ENCODE data around the gene OPN1MW. TPM values are rescaled to one million over a fixed set of nuclear protein-coding genes. Genes with fewer than 3 reads are reported as not detected.
"Not testable (repeated sequence)": the region's sequence is repeated elsewhere in the genome, so short reads cannot be mapped to it uniquely, and the experiment has no call there.

OPN1MW gene
- polyA plus RNA-seq, 1 donor, result not detected

GRCh38 chrX:154209670-154210418, 27.4 kb downstream of the OPN1MW start:
- not testable (repeated sequence) for H3K4me3 ChIP-seq (ENCODE audit: low read length); H3K9me3 ChIP-seq (ENCODE audit: control insufficient read depth, low read depth, low read length); H3K27me3 ChIP-seq (ENCODE audit: control insufficient read depth, insufficient read depth, low read length); H3K4me1 ChIP-seq (ENCODE audit: control insufficient read depth, insufficient read depth, low read length); H3K36me3 ChIP-seq (ENCODE audit: control insufficient read depth, insufficient read depth, low read length); H3K27ac ChIP-seq (ENCODE audit: low read length); DNase-seq
- no CpG with 5 or more reads among the region's 21 CpGs for WGBS (ENCODE audit: insufficient coverage, low lambda C conversion rate)

GRCh38 chrX:154211057-154211456, 28.7 kb downstream of the OPN1MW start:
- not testable (repeated sequence) for H3K4me1 ChIP-seq (ENCODE audit: control insufficient read depth, insufficient read depth, low read length); DNase-seq; H3K4me3 ChIP-seq (ENCODE audit: low read length); H3K27me3 ChIP-seq (ENCODE audit: control insufficient read depth, insufficient read depth, low read length); H3K36me3 ChIP-seq (ENCODE audit: control insufficient read depth, insufficient read depth, low read length); H3K9me3 ChIP-seq (ENCODE audit: control insufficient read depth, low read depth, low read length); H3K27ac ChIP-seq (ENCODE audit: low read length)
- no CpG with 5 or more reads among the region's 9 CpGs for WGBS (ENCODE audit: insufficient coverage, low lambda C conversion rate)

DNA sequence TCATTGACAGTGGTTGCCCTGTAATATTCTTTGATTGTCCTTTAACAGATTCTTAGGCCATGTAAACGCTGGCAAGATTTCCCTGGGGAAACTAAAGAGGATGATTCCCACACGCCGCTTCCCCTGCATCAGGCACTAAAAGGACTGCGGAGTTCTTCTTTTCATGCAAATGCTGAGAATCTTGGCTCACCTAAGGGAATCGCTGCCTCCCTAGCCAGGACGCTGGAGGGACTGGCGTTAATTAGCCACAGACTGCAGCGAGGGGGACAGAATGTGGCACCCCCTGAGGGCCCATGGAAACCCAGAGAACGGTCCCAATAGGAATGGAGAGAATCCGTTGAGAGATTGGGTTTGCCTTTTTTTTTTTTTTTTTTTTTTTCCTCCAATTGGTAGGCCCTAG, 29.1 kb downstream of the OPN1MW start:
- not testable (repeated sequence) for H3K9me3 ChIP-seq (ENCODE audit: control insufficient read depth, low read depth, low read length); DNase-seq; H3K36me3 ChIP-seq (ENCODE audit: control insufficient read depth, insufficient read depth, low read length); H3K4me3 ChIP-seq (ENCODE audit: low read length); H3K27ac ChIP-seq (ENCODE audit: low read length); H3K27me3 ChIP-seq (ENCODE audit: control insufficient read depth, insufficient read depth, low read length); H3K4me1 ChIP-seq (ENCODE audit: control insufficient read depth, insufficient read depth, low read length)
- whole genome bisulfite sequencing (ENCODE audit: insufficient coverage, low lambda C conversion rate), result no CpG with 5 or more reads among the region's 10 CpGs

DNA sequence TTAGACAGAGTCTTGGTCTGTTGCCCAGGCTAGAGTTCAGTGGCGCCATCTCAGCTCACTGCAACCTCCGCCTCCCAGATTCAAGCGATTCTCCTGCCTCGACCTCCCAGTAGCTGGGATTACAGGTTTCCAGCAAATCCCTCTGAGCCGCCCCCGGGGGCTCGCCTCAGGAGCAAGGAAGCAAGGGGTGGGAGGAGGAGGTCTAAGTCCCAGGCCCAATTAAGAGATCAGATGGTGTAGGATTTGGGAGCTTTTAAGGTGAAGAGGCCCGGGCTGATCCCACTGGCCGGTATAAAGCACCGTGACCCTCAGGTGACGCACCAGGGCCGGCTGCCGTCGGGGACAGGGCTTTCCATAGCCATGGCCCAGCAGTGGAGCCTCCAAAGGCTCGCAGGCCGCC, 37.1 kb downstream of the OPN1MW start, which contains the start of gene OPN1MW2:
Gene OPN1MW2 (plus strand): TSS at position 301 of the 400 bp plus-strand sequence. CDS start 60 bp downstream, at position 361.
- H3K4me1 ChIP-seq (ENCODE audit: control insufficient read depth, insufficient read depth, low read length); DNase-seq; H3K4me3 ChIP-seq (ENCODE audit: low read length); H3K9me3 ChIP-seq (ENCODE audit: control insufficient read depth, low read depth, low read length); H3K27ac ChIP-seq (ENCODE audit: low read length); H3K27me3 ChIP-seq (ENCODE audit: control insufficient read depth, insufficient read depth, low read length); H3K36me3 ChIP-seq (ENCODE audit: control insufficient read depth, insufficient read depth, low read length): not testable (repeated sequence)
- no CpG with 5 or more reads among the region's 16 CpGs for WGBS (ENCODE audit: insufficient coverage, low lambda C conversion rate)

- not testable (repeated sequence) for DNase-seq; H3K4me1 ChIP-seq (ENCODE audit: control insufficient read depth, insufficient read depth, low read length); H3K27me3 ChIP-seq (ENCODE audit: control insufficient read depth, insufficient read depth, low read length); H3K36me3 ChIP-seq (ENCODE audit: control insufficient read depth, insufficient read depth, low read length); H3K9me3 ChIP-seq (ENCODE audit: control insufficient read depth, low read depth, low read length); H3K4me3 ChIP-seq (ENCODE audit: low read length); H3K27ac ChIP-seq (ENCODE audit: low read length)
- WGBS (ENCODE audit: insufficient coverage, low lambda C conversion rate), result no CpG with 5 or more reads among the region's 6 CpGs
These were observed 42.9 kb downstream of the OPN1MW start for GRCh38 chrX:154225292-154225691.

DNA sequence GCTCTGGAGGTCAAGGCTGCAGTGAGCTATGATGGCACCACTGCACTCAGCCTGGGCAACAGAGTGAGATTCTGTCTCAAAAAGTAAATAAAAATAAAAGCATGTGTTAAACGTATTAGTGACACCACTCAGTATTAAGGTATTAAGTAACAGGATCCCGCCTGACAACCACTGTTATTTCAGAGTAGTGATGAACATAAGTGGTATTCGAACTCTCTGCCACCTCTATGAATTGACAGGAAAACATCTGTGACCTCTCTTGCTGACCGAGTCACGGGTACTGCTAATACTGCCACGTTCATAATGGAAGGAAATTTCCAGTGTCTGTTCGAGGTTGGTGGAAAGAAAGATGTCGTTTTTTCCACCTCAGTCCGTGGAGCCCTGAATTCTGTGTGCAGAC, 44.3 kb downstream of the OPN1MW start:
- not testable (repeated sequence) for H3K9me3 ChIP-seq (ENCODE audit: control insufficient read depth, low read depth, low read length); H3K4me3 ChIP-seq (ENCODE audit: low read length); H3K27me3 ChIP-seq (ENCODE audit: control insufficient read depth, insufficient read depth, low read length); DNase-seq; H3K27ac ChIP-seq (ENCODE audit: low read length); H3K36me3 ChIP-seq (ENCODE audit: control insufficient read depth, insufficient read depth, low read length); H3K4me1 ChIP-seq (ENCODE audit: control insufficient read depth, insufficient read depth, low read length)
- no CpG with 5 or more reads among the region's 9 CpGs for WGBS (ENCODE audit: insufficient coverage, low lambda C conversion rate)

GRCh38 chrX:154231443-154231842, 49.0 kb downstream of the OPN1MW start:
- not testable (repeated sequence) for H3K27me3 ChIP-seq (ENCODE audit: control insufficient read depth, insufficient read depth, low read length); H3K4me3 ChIP-seq (ENCODE audit: low read length); H3K9me3 ChIP-seq (ENCODE audit: control insufficient read depth, low read depth, low read length); DNase-seq; H3K36me3 ChIP-seq (ENCODE audit: control insufficient read depth, insufficient read depth, low read length); H3K27ac ChIP-seq (ENCODE audit: low read length); H3K4me1 ChIP-seq (ENCODE audit: control insufficient read depth, insufficient read depth, low read length)
- no CpG with 5 or more reads among the region's 3 CpGs for WGBS (ENCODE audit: insufficient coverage, low lambda C conversion rate)

DNA sequence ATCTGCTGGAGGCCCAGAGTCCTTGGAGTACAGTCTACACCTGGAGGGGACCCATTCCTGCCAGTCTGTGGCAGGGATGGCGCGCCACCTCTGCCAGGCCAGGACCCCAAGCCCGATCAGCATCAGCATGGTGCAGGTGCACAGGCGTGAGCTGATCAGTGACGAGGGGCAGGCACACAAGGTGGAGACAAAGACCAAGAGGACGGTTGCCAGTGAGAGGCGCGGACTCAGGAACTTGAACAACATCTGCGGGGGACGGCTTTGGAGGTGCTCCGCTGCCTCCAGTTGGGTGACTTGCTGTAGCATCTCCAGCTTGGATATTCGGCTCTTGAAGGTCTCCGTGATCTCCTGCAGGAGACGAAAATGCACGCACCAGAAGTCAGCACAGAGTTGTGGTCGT, 51.2 kb downstream of the OPN1MW start:
- not testable (repeated sequence) for H3K9me3 ChIP-seq (ENCODE audit: control insufficient read depth, low read depth, low read length); H3K36me3 ChIP-seq (ENCODE audit: control insufficient read depth, insufficient read depth, low read length); H3K27ac ChIP-seq (ENCODE audit: low read length); H3K4me1 ChIP-seq (ENCODE audit: control insufficient read depth, insufficient read depth, low read length); H3K4me3 ChIP-seq (ENCODE audit: low read length); DNase-seq; H3K27me3 ChIP-seq (ENCODE audit: control insufficient read depth, insufficient read depth, low read length)
- WGBS (ENCODE audit: insufficient coverage, low lambda C conversion rate), result no CpG with 5 or more reads among the region's 16 CpGs

- H3K4me3 ChIP-seq (ENCODE audit: low read length); H3K36me3 ChIP-seq (ENCODE audit: control insufficient read depth, insufficient read depth, low read length); H3K27ac ChIP-seq (ENCODE audit: low read length); H3K4me1 ChIP-seq (ENCODE audit: control insufficient read depth, insufficient read depth, low read length); H3K9me3 ChIP-seq (ENCODE audit: control insufficient read depth, low read depth, low read length); H3K27me3 ChIP-seq (ENCODE audit: control insufficient read depth, insufficient read depth, low read length); DNase-seq: not testable (repeated sequence)
- no CpG with 5 or more reads among the region's 11 CpGs for WGBS (ENCODE audit: insufficient coverage, low lambda C conversion rate)
These were observed 56.7 kb downstream of the OPN1MW start for GRCh38 chrX:154238939-154239559.

DNA sequence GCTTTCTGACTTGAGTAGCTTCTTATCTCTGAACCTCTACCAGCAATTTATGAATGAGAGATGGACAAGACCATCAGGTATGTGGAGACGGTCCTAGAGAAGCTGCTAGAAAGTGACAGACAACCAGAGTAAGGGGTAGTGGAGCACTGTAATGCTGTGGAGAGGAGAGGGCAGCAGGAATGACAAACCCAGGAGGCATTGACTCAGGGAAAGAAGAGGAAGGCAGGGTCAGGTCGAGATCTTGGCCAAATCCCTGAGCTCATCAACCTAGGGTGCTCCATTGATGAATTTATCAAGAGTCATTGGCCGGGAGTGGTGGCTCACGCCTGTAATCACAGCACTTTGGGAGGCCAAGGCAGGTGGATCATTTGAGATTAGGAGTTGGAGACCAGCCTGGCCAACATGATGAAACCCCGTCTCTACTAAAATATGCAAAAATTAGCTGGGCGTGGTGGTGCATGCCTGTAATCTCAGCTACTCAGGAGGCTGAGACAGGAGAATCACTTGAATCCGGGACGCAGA, 57.6 kb downstream of the OPN1MW start:
- not testable (repeated sequence) for H3K27ac ChIP-seq (ENCODE audit: low read length)
- peak in 1 of 2 donors; percentile 1 for DNase-seq

More for the DNA sequence above, 57.6 kb downstream of the OPN1MW start:
- H3K4me3 ChIP-seq (ENCODE audit: low read length); H3K27me3 ChIP-seq (ENCODE audit: control insufficient read depth, insufficient read depth, low read length); H3K4me1 ChIP-seq (ENCODE audit: control insufficient read depth, insufficient read depth, low read length); H3K36me3 ChIP-seq (ENCODE audit: control insufficient read depth, insufficient read depth, low read length); H3K9me3 ChIP-seq (ENCODE audit: control insufficient read depth, low read depth, low read length): not testable (repeated sequence)
- WGBS (ENCODE audit: insufficient coverage, low lambda C conversion rate), result no CpG with 5 or more reads among the region's 8 CpGs
